ENCODE results near the gene SERPINC1.

The SERPINC1 gene

DNA sequence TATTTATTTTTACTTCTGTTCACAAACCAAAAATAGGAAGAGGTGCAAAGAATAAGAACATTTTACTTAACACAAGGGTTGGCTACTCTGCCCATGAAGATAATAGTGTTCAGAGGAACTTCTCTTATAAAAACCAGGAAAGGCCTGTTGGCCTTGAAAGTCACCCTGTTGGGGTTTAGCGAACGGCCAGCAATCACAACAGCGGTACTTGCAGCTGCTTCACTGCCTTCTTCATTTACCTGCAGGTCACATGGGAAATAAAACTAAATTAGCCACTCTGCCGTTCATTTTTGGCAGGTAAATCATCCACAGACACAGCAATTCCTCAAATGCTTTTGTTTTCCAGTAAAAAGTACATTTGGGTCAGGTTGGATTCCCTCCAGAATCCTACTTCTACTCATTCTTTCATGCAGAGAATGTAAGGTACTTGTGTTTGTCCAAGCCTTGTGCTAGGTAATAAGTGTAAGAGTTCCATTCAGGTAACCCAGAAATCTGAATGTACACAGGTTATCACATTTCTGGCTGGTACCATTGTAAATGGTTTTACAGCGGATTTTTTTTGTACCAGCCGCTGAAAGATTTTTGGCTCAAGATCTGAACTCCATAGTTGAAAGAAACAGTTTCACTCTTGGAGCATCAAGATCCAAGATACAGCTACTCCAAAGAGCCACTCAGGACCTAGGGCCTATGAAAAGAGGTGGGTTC lies 13.1 kb downstream of the SERPINC1 start:
- no peaks in the 10 kb centered on the region for H3K9me3 ChIP-seq (ENCODE audit: low read depth, low read length)
- H3K27ac ChIP-seq = no peak overlapping the region
- no peak overlapping the region for H3K9ac ChIP-seq (ENCODE audit: insufficient read length)
- no peaks in the 10 kb centered on the region for H3K36me3 ChIP-seq (ENCODE audit: insufficient read depth, low read length)
- H3K4me3 ChIP-seq = no peak overlapping the region
- TF ChIP-seq EZH2 (IDR thresholded peaks at IDR 0.05) (no peak), POLR2AphosphoS5 (IDR thresholded peaks at IDR 0.05; ENCODE audit: borderline replicate concordance, low read depth, low read length) (no peak), FOXP2 (optimal IDR thresholded peaks at IDR 0.05; ENCODE audit: control extremely low read depth, extremely low read length, insufficient read depth) (no peak)
- no peak for DNase-seq (ENCODE audit: low read depth, low spot score)

DNA sequence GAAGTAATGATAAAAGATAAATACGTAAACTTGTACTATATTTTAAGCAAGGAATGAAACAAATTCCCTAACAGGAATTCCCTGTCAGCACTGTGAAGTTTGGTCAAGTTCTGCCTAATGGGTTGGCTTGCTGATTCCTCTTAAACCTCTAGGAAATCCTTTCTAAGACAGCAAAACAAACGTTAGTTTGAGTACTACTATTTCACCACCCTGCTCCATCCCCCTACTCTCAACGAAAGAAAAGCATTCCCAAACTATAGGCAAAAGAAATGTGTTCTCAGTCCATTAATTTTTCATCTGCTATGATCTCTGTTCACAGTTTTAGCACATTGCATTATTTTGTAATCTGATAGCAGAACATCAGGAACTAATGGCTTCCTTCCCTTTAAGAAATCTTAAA lies 16.1 kb downstream of the SERPINC1 start:
- no peak for DNase-seq (ENCODE audit: low read depth, low spot score)
- H3K9me3 ChIP-seq (ENCODE audit: low read depth, low read length) = no peaks in the 10 kb centered on the region
- H3K9ac ChIP-seq (ENCODE audit: insufficient read length) = no peak overlapping the region
- no peaks in the 10 kb centered on the region for H3K36me3 ChIP-seq (ENCODE audit: insufficient read depth, low read length)
- H3K27ac ChIP-seq = peak overlapping the region; percentile 28; the same call in 1 of the 2 replicates
- TF ChIP-seq EZH2 (IDR thresholded peaks at IDR 0.05) (no peak), POLR2AphosphoS5 (IDR thresholded peaks at IDR 0.05; ENCODE audit: borderline replicate concordance, low read depth, low read length) (no peak), FOXP2 (optimal IDR thresholded peaks at IDR 0.05; ENCODE audit: control extremely low read depth, extremely low read length, insufficient read depth) (no peak)
- H3K4me3 ChIP-seq = peak overlapping the region; percentile 13; the same call in 1 of the 2 replicates

DNA sequence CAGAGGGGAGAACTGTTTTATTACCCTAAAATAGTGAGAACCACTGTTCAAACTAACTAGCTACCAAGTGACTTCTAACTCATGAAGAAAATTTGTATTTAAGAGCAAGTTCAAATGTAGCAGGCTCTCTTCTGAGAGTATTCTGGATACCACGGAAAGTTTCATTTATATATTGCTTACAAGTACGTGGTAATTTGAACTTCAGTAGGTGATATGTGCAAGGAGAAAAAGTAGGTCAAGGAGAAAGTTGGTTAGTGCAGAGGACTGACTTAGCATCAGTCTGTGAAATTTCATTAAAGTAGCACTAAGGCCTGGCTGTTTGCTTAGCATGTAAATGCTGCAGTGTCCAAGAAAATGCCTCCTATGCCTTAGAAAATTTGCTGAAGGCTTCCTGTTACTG lies 16.7 kb downstream of the SERPINC1 start:
- TF ChIP-seq FOXP2 (optimal IDR thresholded peaks at IDR 0.05; ENCODE audit: control extremely low read depth, extremely low read length, insufficient read depth) = no peak
- Histone ChIP-seq H3K36me3 (ENCODE audit: insufficient read depth, low read length) (no peaks in the 10 kb centered on the region), H3K9ac (ENCODE audit: insufficient read length) (no peak overlapping the region), H3K4me3 (peak overlapping the region; percentile 13; the same call in 1 of the 2 replicates), H3K9me3 (ENCODE audit: low read depth, low read length) (no peaks in the 10 kb centered on the region), H3K27ac (peak overlapping the region; percentile 28; the same call in 1 of the 2 replicates)
- DNase-seq (ENCODE audit: low read depth, low spot score) = no peak

DNA sequence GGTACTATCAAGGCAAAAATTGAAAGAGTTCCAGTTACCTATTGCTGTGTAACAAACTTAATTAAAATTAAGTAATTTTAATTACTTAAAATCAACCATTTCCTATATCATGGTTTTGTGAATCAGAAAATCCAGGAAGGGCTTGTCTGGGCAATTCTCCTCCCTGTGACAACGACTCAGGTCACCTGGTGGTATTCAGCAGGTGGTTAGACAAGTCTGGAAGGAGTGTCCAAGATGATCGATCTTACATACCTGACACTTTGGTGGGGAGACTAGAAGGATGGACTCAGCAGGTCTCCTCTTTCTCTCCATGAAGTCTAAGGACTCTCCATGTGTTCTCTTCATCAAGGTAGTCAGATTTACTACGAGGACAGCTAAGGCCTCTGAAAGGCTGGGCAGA lies 22.9 kb downstream of the SERPINC1 start:
- Histone ChIP-seq H3K4me3 (no peak overlapping the region), H3K9ac (ENCODE audit: insufficient read length) (no peak overlapping the region), H3K36me3 (ENCODE audit: insufficient read depth, low read length) (no peaks in the 10 kb centered on the region), H3K27ac (no peak overlapping the region), H3K9me3 (ENCODE audit: low read depth, low read length) (no peaks in the 10 kb centered on the region)
- no peak for DNase-seq (ENCODE audit: low read depth, low spot score)
- no peak for TF ChIP-seq POLR2AphosphoS5 (IDR thresholded peaks at IDR 0.05; ENCODE audit: borderline replicate concordance, low read depth, low read length)
- no peak for TF ChIP-seq FOXP2 (optimal IDR thresholded peaks at IDR 0.05; ENCODE audit: control extremely low read depth, extremely low read length, insufficient read depth)
- TF ChIP-seq EZH2 (IDR thresholded peaks at IDR 0.05) = no peak

DNA sequence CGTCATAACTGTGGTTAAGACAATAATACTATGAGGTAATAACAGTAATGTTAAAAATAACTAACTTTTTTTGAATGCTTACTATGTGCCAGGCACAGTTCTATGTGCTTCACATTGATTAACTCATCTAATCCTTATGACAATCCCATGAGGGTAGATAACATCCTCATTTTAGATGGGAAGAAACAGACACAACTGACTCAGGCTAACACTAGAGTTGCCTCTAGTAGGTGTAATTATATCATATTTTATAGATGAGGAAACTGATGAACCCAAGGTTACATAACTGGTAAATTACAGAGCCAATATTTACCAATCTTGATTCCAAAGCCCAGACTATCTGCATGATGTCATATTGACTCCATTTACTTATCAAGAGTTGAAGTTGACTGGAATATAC lies 23.5 kb downstream of the SERPINC1 start:
- Histone ChIP-seq H3K9me3 (ENCODE audit: low read depth, low read length) (no peaks in the 10 kb centered on the region), H3K36me3 (ENCODE audit: insufficient read depth, low read length) (no peaks in the 10 kb centered on the region), H3K9ac (ENCODE audit: insufficient read length) (no peak overlapping the region), H3K4me3 (no peak overlapping the region), H3K27ac (no peak overlapping the region)
- no peak for DNase-seq (ENCODE audit: low read depth, low spot score)
- no peak for TF ChIP-seq FOXP2 (optimal IDR thresholded peaks at IDR 0.05; ENCODE audit: control extremely low read depth, extremely low read length, insufficient read depth)
- TF ChIP-seq EZH2 (IDR thresholded peaks at IDR 0.05) = no peak
- no peak for TF ChIP-seq POLR2AphosphoS5 (IDR thresholded peaks at IDR 0.05; ENCODE audit: borderline replicate concordance, low read depth, low read length)

DNA sequence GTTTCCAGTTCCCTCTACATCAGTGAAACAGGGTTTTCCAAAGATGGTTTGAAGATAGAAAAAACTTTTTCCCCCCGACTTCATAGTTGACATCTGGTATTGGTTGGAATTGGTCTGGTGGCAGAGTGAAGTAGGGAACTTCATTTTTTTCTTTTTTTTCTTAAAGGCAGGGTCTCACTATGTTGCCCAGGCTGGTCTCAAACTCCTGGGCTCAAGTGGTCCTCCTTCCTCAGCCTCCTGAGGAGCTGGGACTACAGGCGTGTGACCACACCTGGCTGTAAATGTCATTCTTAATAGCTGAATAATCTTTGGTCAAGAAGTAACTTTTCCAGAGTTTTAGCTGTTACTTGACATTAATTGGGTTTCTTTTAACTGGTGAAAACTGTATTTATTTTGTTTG lies 27.2 kb downstream of the SERPINC1 start:
- Histone ChIP-seq H3K9ac (ENCODE audit: insufficient read length) (no peak overlapping the region), H3K4me3 (no peak overlapping the region), H3K9me3 (ENCODE audit: low read depth, low read length) (no peaks in the 10 kb centered on the region), H3K36me3 (ENCODE audit: insufficient read depth, low read length) (peaks cover 11% of the 10 kb centered on the region; the same call in 1 of the 2 replicates), H3K27ac (no peak overlapping the region)
- no peak for DNase-seq (ENCODE audit: low read depth, low spot score)
- TF ChIP-seq POLR2AphosphoS5 (IDR thresholded peaks at IDR 0.05; ENCODE audit: borderline replicate concordance, low read depth, low read length) (no peak), FOXP2 (optimal IDR thresholded peaks at IDR 0.05; ENCODE audit: control extremely low read depth, extremely low read length, insufficient read depth) (no peak), EZH2 (IDR thresholded peaks at IDR 0.05) (no peak)

DNA sequence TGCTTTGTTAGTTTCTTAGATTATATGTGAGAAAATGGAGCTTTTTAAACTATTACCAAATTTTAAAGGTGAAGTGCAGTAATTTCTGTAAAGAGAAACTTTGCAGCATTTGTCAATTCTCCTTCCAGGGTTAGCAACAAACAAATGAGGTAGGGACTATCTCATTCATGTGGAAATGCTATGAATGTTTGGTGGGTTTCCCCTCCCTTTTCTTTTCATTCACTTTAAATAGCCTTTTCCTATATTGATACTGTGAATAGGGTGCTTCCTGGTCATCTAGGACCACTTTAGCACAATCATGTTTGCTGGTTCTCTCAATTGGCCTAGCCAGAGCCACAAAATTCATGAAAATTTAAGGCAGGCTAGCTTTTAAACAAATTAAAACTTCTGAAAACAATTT lies 28.4 kb downstream of the SERPINC1 start:
- Histone ChIP-seq H3K36me3 (ENCODE audit: insufficient read depth, low read length) (peaks cover 11% of the 10 kb centered on the region; the same call in 1 of the 2 replicates), H3K4me3 (no peak overlapping the region), H3K27ac (no peak overlapping the region), H3K9me3 (ENCODE audit: low read depth, low read length) (no peaks in the 10 kb centered on the region), H3K9ac (ENCODE audit: insufficient read length) (no peak overlapping the region)
- no peak for DNase-seq (ENCODE audit: low read depth, low spot score)
- no peak for TF ChIP-seq EZH2 (IDR thresholded peaks at IDR 0.05)

DNA sequence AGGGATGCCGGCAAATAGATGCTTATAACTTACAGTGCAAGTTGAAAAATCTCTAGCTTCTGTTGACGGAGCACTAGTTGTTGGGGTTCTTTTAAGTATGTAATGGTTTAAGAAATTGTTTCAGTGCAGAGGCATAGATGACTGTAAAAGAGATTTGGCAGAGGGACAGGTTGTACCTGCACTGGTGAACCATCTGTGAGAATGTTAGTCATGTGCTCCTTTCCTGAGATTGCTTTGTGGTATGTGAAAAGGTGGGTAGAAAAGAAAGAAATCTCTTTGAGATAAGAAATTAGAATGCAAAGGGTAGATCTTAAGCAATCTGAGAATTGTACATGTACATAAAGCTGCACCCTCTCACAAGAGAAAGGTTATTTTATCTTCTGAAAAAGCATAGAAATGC lies 29.5 kb downstream of the SERPINC1 start:
- no peak for TF ChIP-seq FOXP2 (optimal IDR thresholded peaks at IDR 0.05; ENCODE audit: control extremely low read depth, extremely low read length, insufficient read depth)
- no peak for TF ChIP-seq POLR2AphosphoS5 (IDR thresholded peaks at IDR 0.05; ENCODE audit: borderline replicate concordance, low read depth, low read length)
- no peak for TF ChIP-seq EZH2 (IDR thresholded peaks at IDR 0.05)
- Histone ChIP-seq H3K9me3 (ENCODE audit: low read depth, low read length) (no peaks in the 10 kb centered on the region), H3K9ac (ENCODE audit: insufficient read length) (no peak overlapping the region), H3K36me3 (ENCODE audit: insufficient read depth, low read length) (peaks cover 11% of the 10 kb centered on the region; the same call in 1 of the 2 replicates), H3K27ac (no peak overlapping the region), H3K4me3 (no peak overlapping the region)
- DNase-seq (ENCODE audit: low read depth, low spot score) = no peak

Data from SK-N-MC (cell line).